Skeletal muscle satellite cell (primary cell): Measurements from ENCODE around the gene ST6GALNAC4.
"Not testable (repeated sequence)": the region's sequence is repeated elsewhere in the genome, so short reads cannot be mapped to it uniquely, and the experiment has no call there.

Experiments
- H3K27me3 ChIP-seq: 2 replicates; pipeline ENCODE4 v1.7.0; 2013; ENCODE audit warnings: low read length; ENCODE audit not compliant: control insufficient read depth, insufficient read depth
- H3K36me3 ChIP-seq: 2 replicates; pipeline ENCODE4 v1.7.0; 2013; ENCODE audit warnings: mild to moderate bottlenecking, control low read depth, low read length; ENCODE audit not compliant: insufficient read depth
- H3K4me1 ChIP-seq: 2 replicates; pipeline ENCODE4 v1.7.0; 2013; ENCODE audit warnings: low read length; ENCODE audit not compliant: control insufficient read depth, insufficient read depth
- H3K4me2 ChIP-seq: 2 replicates; pipeline ENCODE4 v1.7.0; 2013; ENCODE audit warnings: mild to moderate bottlenecking, low read length
- H3K4me3 ChIP-seq: 2 replicates; pipeline ENCODE4 v1.7.0; 2013; ENCODE audit warnings: low read length
- H3K9ac ChIP-seq: 2 replicates; pipeline ENCODE4 v1.7.0; 2013; ENCODE audit warnings: mild to moderate bottlenecking, low read depth, low read length, moderate library complexity
- H3K9me3 ChIP-seq: replicated peaks from 2 replicates; pipeline ENCODE4 v1.7.0; 2013; ENCODE audit warnings: mild to moderate bottlenecking, control low read depth, low read length

Gene ST6GALNAC4

GRCh38 chr9:127887792-127888191, 29.0 kb downstream of the ST6GALNAC4 start:
- Histone ChIP-seq H3K4me1 (peaks cover 4% of the 10 kb centered on the region), H3K9me3 (no peaks in the 10 kb centered on the region), H3K36me3 (peaks cover 62% of the 10 kb centered on the region), H3K4me2 (no peak overlapping the region), H3K4me3 (no peak overlapping the region), H3K9ac (no peak overlapping the region), H3K27me3 (no peaks in the 10 kb centered on the region)

GRCh38 chr9:127886401-127886972, 30.4 kb downstream of the ST6GALNAC4 start:
- Histone ChIP-seq H3K4me3 (no peak overlapping the region), H3K9ac (no peak overlapping the region), H3K4me2 (no peak overlapping the region), H3K27me3 (no peaks in the 10 kb centered on the region), H3K36me3 (peaks cover 54% of the 10 kb centered on the region), H3K4me1 (peaks cover 4% of the 10 kb centered on the region), H3K9me3 (no peaks in the 10 kb centered on the region)

- Histone ChIP-seq H3K36me3 (peaks cover 50% of the 10 kb centered on the region), H3K4me1 (peaks cover 4% of the 10 kb centered on the region), H3K4me3 (no peak overlapping the region), H3K9me3 (no peaks in the 10 kb centered on the region), H3K27me3 (no peaks in the 10 kb centered on the region), H3K4me2 (no peak overlapping the region), H3K9ac (no peak overlapping the region)
Observed at GRCh38 chr9:127885508-127886281, 31.1 kb downstream of the ST6GALNAC4 start.

- Histone ChIP-seq H3K9ac (no peak overlapping the region), H3K4me1 (peaks cover 4% of the 10 kb centered on the region), H3K27me3 (no peaks in the 10 kb centered on the region), H3K4me3 (no peak overlapping the region), H3K9me3 (no peaks in the 10 kb centered on the region), H3K4me2 (no peak overlapping the region), H3K36me3 (peaks cover 43% of the 10 kb centered on the region)
Observed at GRCh38 chr9:127884976-127885490, 31.8 kb downstream of the ST6GALNAC4 start.

GRCh38 chr9:127884427-127884911, 32.4 kb downstream of the ST6GALNAC4 start:
- no peaks in the 10 kb centered on the region for H3K27me3 ChIP-seq
- H3K36me3 ChIP-seq = peaks cover 38% of the 10 kb centered on the region
- H3K9me3 ChIP-seq = no peaks in the 10 kb centered on the region
- no peak overlapping the region for H3K4me3 ChIP-seq
- H3K4me2 ChIP-seq = no peak overlapping the region
- peaks cover 4% of the 10 kb centered on the region for H3K4me1 ChIP-seq
- no peak overlapping the region for H3K9ac ChIP-seq

GRCh38 chr9:127883959-127884358, 32.9 kb downstream of the ST6GALNAC4 start:
- peaks cover 4% of the 10 kb centered on the region for H3K4me1 ChIP-seq
- H3K9ac ChIP-seq = no peak overlapping the region
- no peaks in the 10 kb centered on the region for H3K27me3 ChIP-seq
- H3K9me3 ChIP-seq = no peaks in the 10 kb centered on the region
- no peak overlapping the region for H3K4me2 ChIP-seq
- H3K36me3 ChIP-seq = peaks cover 37% of the 10 kb centered on the region
- H3K4me3 ChIP-seq = no peak overlapping the region

GRCh38 chr9:127881715-127882114, 35.1 kb downstream of the ST6GALNAC4 start:
- not testable (repeated sequence) for H3K9me3 ChIP-seq, H3K4me3 ChIP-seq, H3K9ac ChIP-seq, H3K27me3 ChIP-seq, H3K4me2 ChIP-seq
- Histone ChIP-seq H3K36me3 (peaks cover 20% of the 10 kb centered on the region), H3K4me1 (peaks cover 16% of the 10 kb centered on the region)

GRCh38 chr9:127880143-127880542, 36.7 kb downstream of the ST6GALNAC4 start:
- Histone ChIP-seq H3K4me1 (peaks cover 31% of the 10 kb centered on the region), H3K9ac (no peak overlapping the region), H3K4me2 (no peak overlapping the region), H3K9me3 (no peaks in the 10 kb centered on the region), H3K36me3 (peaks cover 5% of the 10 kb centered on the region), H3K4me3 (no peak overlapping the region), H3K27me3 (no peaks in the 10 kb centered on the region)

- Histone ChIP-seq H3K9ac (no peak overlapping the region), H3K4me2 (no peak overlapping the region), H3K4me3 (no peak overlapping the region), H3K4me1 (peaks cover 41% of the 10 kb centered on the region), H3K36me3 (no peaks in the 10 kb centered on the region), H3K9me3 (no peaks in the 10 kb centered on the region), H3K27me3 (no peaks in the 10 kb centered on the region)
Observed at GRCh38 chr9:127878652-127879390, 38.0 kb downstream of the ST6GALNAC4 start.

- peaks cover 46% of the 10 kb centered on the region for H3K4me1 ChIP-seq
- H3K9me3 ChIP-seq = no peaks in the 10 kb centered on the region
- H3K4me2 ChIP-seq = peak overlapping the region; percentile 94
- H3K27me3 ChIP-seq = no peaks in the 10 kb centered on the region
- no peaks in the 10 kb centered on the region for H3K36me3 ChIP-seq
- peak overlapping the region; percentile 71 for H3K4me3 ChIP-seq
- peak overlapping the region; percentile 71 for H3K9ac ChIP-seq
Observed at GRCh38 chr9:127878001-127878651, 38.7 kb downstream of the ST6GALNAC4 start.

- no peaks in the 10 kb centered on the region for H3K27me3 ChIP-seq
- H3K9ac ChIP-seq = peak within 1 kb of the TSS; percentile 73
- H3K4me2 ChIP-seq = peak within 1 kb of the TSS; percentile 94
- H3K4me3 ChIP-seq = peak within 1 kb of the TSS; percentile 71
- peaks cover 46% of the 10 kb centered on the region for H3K4me1 ChIP-seq
- H3K36me3 ChIP-seq = peaks cover 4% of the 10 kb centered on the region
- no peaks in the 10 kb centered on the region for H3K9me3 ChIP-seq
Observed at GRCh38 chr9:127877566-127877998, 39.3 kb downstream of the ST6GALNAC4 start, which contains the start of gene AK1. Gene AK1 (minus strand): TSS chr9:127877675. CDS start chr9:127874617, 3,058 bp downstream.
